Glomerular endothelial cell (primary cell): Measurements from ENCODE around the gene PCDH9. TPM values are rescaled to one million over a fixed set of nuclear protein-coding genes. Genes with fewer than 3 reads are reported as not detected.
A peak's percentile ranks its signal among the peaks of the same experiment; 100 is the strongest.
"Not testable (repeated sequence)": the region's sequence is repeated elsewhere in the genome, so short reads cannot be mapped to it uniquely, and the experiment has no call there.

ENCODE experiments used
- DNase-seq: peaks from one replicate; pipeline ENCODE4 v3.0.0-alpha.2; 2011; ENCODE audit warnings: low read depth, low spot score; ENCODE audit errors: extremely low read depth
- total RNA-seq: library from RNA; depleted of rRNA; stranded (reverse); fragments of >200 nt; gene quantifications from 2 replicates; pipeline ENCODE4 v1.2.3, GENCODE V29; 2015

PCDH9 gene
- total RNA-seq, 1 donor from 2014 or later: 5.3 TPM

DNA sequence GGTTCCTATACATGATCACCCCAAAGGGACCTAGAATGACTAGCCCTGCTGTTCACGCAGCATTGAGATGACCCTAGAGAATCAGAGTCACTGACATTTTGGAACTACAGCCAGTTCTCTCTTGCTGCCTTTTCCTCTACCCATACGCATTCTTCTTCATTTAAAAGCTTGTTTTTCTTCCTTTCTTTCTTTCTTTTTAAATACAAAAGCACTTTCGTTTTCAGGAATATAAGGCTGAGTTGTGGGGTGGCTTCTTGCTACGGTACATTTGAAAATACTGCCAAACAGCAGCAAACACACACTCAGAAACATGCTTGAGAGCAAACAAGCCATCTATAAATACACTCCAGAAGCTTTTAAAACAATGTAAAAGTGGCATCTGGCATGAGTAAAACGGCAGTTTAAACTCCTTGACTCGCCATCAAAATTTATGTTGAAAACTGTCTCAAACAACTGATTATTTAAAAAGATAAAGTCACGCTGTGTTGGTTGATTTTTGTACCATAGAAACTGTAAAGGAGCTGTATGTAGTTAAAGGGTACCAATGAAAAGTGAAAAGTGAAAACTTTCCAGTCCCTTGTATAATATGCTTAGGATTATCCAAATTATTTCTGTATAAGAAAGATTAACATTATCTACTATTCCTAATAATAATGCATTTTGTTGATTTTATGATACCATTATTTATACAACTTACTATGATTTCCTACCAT lies 95.6 kb downstream of the PCDH9 start:
- DNase-seq: no peak

DNA sequence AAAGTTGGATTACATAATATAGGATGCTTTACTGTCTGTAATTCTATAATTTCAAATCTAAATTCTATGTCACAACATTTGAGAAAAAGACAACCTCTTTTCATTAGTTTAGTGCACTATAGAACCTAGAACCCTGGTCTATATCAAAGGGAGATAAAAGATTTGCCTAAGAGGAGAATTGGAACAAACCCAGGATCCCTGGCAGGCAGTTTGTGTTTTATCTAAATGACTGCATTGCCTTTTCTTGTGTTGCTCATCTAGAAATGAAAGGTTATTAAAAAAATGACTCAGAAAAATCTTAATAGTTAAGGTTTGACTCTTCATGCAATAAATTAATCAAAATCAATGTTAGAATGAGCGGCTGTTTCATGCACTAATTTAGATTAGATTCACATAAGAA lies 96.7 kb downstream of the PCDH9 start:
- DNase-seq: no peak

DNA sequence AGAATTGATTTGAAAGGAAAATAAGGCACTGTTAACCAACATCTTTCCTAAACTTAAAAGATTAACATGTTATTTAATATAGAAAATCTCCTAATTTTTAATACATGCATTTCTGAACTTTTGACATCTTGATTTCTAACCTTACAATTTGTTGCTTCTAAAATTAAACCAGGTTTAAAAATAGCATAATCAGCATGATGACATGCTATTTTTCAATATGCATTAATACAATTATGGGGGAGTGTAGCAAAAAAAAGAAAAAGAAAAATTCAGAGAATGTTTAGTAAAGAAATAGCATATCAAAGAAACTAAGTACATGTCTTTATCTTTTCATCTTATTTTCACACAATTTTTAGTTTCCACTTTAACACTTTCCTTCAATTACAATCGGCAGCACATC lies 98.7 kb downstream of the PCDH9 start:
- no peak for DNase-seq

DNA sequence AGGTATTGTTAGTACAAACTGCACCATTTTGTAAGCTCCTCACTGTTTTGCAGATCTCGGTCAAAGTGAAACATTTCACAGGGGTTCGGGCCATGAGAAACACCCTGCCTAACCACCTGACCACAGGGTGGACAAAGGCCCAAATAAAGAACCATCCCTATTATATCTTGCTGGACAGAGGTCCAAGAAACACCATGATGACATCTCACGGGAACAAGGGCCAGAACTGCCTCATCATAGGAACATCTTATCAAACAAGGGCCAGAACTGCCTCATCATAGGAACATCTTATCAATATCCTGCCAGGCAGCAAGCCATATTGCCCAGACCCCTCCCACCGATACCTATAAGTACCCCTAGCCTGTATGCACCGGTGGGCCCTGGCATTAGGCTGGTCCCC lies 99.7 kb downstream of the PCDH9 start:
- DNase-seq: no peak

DNA sequence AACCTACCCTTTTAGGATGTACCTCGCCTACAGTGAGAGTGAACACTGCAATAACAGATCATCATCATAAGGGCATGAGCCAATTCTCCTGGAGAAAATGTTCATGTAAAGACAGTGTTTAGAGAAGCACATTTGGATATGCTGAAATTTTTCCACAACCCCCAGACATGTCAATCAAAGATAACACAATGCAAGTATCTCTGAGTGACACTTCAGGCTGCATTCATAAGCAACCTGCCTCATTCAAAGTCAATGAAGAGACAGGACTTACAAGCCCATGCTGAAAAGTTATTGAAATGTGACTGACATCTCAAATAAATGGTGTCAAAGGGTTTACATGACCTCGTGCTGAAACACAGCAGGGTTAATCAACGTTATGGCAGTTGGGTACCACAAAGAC lies 102.0 kb downstream of the PCDH9 start:
- DNase-seq: no peak

DNA sequence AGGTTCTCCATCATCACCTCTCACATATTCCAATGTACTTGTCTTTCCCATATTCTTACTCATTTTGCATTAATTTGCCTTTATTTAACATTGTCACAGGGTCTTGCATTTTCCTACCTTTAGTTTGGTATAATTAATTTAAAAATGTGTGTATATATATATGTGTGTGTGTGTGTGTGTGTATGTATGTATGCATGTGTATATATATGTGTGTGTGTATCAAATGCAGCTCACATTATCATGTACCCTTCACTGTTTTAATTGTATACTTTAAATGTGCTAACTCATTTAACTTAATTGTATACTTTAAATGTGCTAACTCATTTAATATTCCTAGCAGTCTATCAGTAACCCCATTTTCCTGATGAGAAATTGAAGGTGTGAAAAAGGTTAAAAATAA lies 104.5 kb downstream of the PCDH9 start:
- DNase-seq: no peak

DNA sequence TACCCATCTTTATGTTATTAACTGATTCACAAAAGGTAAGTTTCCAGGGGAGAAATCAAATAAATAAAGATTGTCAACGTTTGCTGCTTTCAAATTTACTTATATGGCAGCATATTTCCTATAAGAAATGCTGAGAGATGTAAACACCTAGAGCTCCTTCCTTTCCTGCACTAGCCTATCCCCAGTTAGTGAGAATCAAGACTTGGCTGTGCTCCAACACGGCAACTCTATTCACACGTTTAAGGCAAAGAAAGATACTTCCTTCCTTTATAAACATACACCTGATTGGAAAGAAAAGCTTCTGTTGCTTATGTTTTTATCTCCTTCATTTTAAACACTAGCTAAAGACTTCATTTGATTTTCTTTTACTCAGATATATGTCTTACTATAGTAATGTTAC lies 107.0 kb downstream of the PCDH9 start:
- no peak for DNase-seq

DNA sequence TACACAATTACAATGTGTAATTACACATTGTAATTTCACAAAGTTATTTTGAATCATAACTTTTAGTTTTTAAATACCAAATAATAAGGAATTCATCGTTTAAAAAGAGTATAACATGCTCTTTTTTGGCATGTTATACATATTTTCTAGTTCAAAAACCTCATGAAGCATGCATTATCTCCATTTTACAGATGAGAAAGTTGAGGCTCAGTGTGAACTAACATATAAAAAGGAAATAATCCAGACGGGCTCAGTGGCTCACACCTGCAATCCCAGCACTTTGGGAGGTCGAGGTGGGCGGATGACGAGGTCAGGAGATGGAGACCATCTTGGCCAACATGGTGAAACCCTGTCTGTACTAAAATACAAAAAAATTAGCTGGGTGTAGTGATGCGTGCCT lies 107.9 kb downstream of the PCDH9 start:
- DNase-seq: no peak

DNA sequence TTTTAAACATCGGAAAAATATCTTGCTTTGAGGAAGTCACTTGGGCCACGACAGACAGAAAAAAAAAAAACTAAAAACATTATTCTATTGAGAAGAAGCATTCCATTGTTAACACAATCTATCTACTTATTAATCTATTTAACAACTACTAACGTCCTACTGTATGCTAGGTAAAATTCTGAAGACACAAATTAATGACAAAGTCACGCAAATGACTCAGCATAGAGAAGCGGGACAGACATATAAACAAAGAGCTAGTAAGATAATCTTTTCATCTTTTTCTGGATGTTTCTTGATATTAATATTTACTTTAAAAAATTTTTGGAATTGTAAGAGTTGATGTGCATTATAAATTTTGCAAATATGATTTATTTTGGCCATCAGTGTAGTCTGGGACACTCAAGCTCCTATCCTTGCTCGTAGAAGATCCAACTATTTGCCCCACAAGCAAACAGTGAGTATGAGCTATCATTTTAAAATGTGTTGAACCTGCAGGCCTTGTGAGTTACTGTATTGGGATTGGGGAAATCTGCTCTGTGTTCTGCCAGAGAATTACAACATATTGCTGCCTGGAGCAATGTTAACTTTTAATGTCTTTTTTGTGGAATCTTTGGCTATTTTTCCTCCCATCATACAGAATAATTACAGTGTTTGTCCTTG lies 109.1 kb downstream of the PCDH9 start:
- no peak for DNase-seq

DNA sequence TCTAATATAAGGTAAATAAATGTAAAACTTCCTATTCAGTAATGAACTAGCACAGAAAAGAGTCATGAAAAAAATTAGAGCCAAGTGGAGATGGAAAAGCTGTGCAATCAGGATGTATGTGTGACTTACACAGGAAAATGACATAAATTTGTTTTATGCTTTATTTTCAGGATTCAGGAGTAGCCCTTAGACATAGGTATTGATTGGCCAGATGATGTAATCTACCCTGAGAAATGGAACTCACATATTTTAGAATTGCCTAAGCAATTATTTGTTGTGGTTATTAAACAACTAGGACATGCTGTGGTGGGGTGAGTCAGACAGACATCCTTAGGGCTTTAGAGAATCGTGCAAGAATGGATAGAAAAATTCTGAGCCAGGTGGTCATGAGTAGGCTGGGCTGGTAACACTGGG lies 110.6 kb downstream of the PCDH9 start:
- peak; percentile 50 for DNase-seq

DNA sequence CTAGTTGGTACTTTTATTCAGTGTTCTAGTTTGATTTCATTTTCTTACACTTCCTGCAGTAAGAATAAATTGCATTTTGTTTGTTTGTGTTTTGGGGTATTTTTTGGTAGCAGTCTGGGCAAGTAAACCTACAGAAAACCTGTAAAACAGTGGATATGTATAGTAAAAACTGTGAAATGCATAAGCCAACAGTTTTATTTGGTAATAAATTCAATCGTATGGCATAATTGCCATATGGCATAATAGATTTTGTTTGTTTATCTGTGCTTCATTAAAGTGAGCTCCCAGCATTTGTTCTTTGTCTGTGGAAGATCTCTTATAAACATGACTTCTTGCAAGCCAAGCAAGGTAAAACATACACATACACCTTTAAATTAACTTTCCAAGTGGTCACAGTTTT lies 111.9 kb downstream of the PCDH9 start:
- DNase-seq: no peak

DNA sequence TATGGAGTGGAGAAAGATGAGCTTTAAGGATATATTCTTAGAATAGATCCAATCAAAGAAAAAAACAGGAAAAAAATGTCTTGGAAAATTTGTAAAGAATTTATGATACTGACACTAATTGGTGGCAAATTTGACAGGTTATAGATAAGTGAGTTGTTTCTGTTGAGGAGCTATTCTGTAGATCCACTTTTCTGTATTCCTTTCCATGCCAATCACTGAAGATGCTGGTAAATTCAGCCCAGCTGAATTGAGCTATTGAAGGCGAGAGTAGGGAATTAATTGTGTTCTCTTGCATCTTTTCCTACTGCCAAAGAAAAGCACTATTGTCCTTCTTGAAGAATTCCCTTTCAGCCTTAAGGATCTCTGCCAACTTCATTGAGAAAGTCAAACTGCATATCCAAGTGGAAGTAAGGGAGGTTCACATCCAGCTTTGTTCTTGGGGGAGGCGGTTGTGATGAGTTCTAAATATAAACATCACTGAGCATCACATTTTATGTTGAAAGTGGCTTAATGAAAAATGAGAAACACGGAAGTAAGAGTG lies 113.1 kb downstream of the PCDH9 start:
- no peak for DNase-seq

DNA sequence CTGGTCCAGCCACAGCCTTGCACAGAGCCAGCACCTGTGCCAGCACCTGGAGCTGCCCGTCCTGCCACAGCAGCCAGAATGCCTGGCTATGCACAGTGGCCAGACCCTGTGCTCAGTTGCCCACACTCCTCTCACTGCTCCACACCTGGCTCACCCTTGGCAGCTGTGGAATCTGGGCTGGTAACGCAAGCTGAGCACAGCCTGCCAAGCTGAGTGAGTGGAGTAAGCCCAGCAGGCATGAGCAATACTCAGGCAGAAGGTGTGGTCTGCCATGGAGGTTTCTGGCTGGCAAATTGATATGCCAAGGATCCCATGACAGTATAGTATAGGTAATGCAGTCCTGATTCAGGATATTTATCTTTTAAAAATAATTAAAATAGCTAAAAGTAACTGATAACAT lies 122.2 kb downstream of the PCDH9 start:
- no peak for DNase-seq

DNA sequence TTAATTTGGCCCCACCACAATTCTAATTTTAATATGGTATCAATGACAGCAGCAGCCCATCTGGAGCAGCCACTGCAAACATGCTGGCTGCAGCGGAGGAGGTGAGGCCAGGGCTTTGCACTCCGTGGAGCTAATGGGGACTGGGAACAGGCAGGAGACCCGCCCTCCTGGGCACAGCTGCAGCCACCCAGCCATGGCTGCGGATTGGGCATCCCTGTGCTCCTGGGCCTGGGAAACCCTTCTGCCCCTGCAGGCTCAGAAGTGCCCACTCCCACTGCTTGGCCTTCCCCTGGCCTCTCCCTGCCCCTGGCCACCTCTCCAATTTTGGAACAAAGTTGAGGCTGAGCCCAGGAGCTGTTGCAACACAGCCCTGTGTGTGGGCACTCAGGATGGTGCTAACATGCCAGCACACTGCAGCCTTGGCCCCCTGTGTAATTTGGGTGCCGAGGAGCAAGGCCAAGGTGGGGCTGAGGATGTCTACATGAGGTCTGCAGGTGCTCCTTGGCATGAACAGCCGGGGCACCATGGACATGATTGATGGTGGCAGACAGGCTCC lies 123.6 kb downstream of the PCDH9 start:
- no peak for DNase-seq

DNA sequence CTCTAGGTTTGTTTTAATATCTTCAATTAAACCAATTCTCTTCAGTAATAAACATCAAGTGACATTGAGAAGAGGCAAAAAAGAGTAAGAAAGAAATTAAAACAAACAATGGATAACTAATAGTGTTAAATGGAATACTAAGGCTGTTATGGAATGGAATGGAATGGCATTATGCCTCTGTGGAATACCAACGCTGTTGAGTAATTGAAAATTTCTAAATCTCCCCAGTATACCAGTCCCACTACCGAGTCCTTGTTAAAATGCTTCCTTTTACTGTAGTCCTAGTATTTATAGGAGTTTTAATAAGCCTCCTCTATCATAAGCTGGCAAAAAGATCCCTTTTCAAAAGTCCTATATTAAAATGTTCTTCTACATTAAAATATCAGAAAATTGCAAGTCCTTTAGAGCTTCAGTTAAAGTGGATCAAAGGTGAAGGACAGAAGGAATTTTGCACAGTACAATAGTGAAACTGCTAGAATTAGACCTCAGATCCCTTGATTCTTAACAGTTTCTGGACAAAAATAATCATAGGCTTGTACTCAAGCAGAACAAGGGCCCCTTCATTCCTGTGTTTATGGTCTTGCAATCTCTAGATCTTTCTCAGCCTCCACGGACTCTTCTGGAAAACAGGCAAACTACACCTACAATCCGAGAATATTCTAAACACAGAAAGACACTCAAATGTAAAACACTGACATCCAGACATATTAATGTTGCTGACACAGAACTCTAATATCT lies 128.2 kb downstream of the PCDH9 start:
- no peak for DNase-seq

DNA sequence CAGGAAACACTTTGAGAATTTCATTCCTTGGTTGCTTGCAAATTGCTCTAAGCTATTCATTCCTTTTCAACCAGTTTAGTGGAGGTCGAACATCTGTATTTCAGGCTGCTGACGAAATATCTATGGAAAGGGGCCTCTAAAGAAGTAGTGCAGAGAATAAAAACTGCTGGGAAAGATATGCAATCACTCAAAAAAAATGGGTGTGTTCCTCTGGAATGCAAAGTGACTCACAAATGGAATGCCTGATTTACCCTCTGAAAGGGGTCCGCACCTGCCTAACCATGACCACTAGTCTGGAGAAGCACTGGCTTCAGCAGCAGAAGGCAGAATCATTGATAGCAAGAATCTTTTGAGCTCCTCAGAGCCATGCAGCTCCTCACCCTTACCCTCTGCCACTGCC lies 129.4 kb downstream of the PCDH9 start:
- no peak for DNase-seq

DNA sequence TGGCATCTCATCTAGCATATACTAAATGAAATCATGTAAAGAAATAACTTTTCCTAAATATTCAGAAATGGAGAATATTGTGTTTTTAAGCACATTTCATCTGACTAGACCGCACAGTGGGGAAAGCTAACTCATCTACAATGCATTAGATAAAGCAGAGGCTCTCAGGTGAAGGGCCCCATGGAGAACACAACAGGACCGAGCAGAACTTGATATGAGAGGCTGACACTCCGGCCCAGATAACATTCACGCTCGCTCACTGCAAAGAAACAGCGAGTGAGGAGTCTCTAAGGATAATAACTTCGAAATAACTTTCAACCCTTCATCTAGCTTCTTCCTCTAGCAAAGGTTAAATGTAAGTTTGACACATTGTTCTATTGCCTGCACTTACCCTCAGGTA lies 130.6 kb downstream of the PCDH9 start:
- no peak for DNase-seq

DNA sequence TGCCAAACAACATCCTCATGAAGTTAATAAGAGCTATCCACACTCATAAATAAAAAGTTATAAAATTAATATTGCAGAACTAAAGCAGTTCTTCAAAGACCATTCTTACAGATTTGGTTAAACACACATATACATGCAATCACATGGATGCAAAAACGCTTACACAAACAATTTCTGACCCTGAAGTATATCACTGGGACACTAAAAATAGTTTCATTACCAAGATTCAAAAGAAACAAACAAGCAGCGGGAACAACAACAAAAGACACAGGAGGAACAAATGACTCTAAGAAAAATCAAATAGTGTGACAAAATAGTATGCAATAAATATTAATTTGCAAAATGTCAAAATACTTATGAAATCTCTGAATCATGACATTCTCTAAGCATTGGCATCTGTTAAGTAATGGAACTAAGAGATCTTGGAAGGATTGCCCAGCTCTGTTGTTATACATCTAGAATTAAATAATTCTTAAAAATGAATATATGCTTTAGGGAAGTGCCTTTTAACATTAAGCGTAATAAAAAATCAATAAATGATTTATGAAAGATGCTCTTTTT lies 132.2 kb downstream of the PCDH9 start:
- no peak for DNase-seq

DNA sequence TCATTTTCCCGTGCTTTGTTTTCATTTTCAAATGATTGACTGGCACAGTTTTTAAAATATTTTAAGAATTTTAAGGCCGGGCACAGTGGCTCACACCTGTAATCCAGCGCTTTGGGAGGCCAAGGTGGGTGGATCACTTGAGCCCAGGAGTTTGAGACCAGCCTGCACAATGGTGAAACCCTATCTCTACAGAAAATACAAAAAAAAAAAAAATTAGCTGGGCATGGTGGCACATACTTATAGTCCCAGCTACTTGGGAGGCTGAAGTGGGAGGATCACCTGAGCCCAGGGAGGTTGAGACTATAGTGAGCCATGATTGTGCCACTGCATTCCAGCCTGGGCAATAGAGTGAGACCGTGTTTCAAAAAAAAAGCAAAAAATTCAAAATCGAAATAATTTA lies 133.2 kb downstream of the PCDH9 start:
- DNase-seq: not testable (repeated sequence)

DNA sequence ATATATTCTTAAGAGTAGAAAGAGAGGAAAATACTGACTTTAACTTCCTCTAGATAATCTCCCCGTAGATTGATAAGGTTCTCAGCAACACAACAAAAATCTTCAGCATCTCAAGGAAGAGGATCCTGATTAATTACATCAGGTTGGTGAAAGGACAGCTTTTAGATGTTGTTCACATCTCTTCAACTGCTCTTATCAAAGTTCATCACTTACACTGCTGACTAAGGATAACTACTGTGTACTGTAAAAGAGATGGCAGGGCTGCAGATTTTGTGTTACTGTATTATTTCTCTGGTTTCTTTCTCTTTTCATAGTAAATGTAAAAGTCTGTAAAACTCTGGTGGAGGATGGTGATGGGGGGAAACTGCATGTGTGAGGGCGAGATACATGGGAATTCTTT lies 133.7 kb downstream of the PCDH9 start:
- DNase-seq: no peak

DNA sequence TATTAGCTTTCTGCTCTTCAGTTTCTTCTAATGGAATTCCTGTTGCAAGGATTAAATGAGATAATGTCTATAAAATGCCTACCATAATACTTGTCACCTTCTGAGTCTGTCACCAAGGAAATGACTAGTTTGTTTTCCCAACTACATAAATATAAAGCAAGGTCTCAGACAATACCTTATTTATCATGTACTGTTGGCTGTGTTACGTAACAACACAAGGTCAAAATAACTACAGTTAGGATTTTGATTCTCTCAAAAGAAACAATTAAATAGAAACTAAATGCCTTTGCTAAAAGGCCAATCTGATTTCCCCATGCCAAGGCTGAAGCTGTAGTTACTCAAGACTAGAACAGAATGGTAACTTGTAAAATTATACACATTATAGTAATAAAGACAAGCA lies 134.5 kb downstream of the PCDH9 start:
- peak; percentile 4 for DNase-seq
